ENCODE measurements around the gene TMEM132E.

GRCh38 chr17:34671191-34671590, 91.8 kb downstream of the TMEM132E start:
- no peak for TF ChIP-seq CTCF (IDR thresholded peaks at IDR 0.05; ENCODE audit: insufficient read depth, low read length)
- TF ChIP-seq POLR2AphosphoS5 (IDR thresholded peaks at IDR 0.05; ENCODE audit: low read depth): no peak
- TF ChIP-seq, protein P1, sequence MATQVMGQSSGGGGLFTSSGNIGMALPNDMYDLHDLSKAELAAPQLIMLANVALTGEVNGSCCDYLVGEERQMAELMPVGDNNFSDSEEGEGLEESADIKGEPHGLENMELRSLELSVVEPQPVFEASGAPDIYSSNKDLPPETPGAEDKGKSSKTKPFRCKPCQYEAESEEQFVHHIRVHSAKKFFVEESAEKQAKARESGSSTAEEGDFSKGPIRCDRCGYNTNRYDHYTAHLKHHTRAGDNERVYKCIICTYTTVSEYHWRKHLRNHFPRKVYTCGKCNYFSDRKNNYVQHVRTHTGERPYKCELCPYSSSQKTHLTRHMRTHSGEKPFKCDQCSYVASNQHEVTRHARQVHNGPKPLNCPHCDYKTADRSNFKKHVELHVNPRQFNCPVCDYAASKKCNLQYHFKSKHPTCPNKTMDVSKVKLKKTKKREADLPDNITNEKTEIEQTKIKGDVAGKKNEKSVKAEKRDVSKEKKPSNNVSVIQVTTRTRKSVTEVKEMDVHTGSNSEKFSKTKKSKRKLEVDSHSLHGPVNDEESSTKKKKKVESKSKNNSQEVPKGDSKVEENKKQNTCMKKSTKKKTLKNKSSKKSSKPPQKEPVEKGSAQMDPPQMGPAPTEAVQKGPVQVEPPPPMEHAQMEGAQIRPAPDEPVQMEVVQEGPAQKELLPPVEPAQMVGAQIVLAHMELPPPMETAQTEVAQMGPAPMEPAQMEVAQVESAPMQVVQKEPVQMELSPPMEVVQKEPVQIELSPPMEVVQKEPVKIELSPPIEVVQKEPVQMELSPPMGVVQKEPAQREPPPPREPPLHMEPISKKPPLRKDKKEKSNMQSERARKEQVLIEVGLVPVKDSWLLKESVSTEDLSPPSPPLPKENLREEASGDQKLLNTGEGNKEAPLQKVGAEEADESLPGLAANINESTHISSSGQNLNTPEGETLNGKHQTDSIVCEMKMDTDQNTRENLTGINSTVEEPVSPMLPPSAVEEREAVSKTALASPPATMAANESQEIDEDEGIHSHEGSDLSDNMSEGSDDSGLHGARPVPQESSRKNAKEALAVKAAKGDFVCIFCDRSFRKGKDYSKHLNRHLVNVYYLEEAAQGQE (IDR thresholded peaks at IDR 0.05; ENCODE audit: insufficient replicate concordance, low read depth): no peak
- TF ChIP-seq GABPA (IDR thresholded peaks at IDR 0.05; ENCODE audit: low read depth): no peak
- no peak for TF ChIP-seq SPI1 (IDR thresholded peaks at IDR 0.05; ENCODE audit: borderline replicate concordance, low read depth)

Data from HL-60 (cell line).